ENCODE data around the gene PAWR. TPM values are rescaled to one million over a fixed set of nuclear protein-coding genes. Genes with fewer than 3 reads are reported as not detected.
A peak's percentile ranks its signal among the peaks of the same experiment; 100 is the strongest.
"Not testable (repeated sequence)": the region's sequence is repeated elsewhere in the genome, so short reads cannot be mapped to it uniquely, and the experiment has no call there.

PAWR gene
- total RNA-seq, 1 experiment from 2014 or later, result 204 TPM

GRCh38 chr12:79548610-79548924, 142.2 kb downstream of the PAWR start:
- TF ChIP-seq CTCF (IDR thresholded peaks at IDR 0.05; ENCODE audit: unreplicated experiment), result no peak
- BruUV-seq (replicated peaks), result no TSS peak
- Mint-ChIP-seq H3K27ac (ENCODE audit: unreplicated experiment) (peak overlapping the region; percentile 83), H3K36me3 (ENCODE audit: insufficient read depth, unreplicated experiment) (peaks cover 54% of the 10 kb centered on the region), H3K27me3 (ENCODE audit: unreplicated experiment) (no peaks in the 10 kb centered on the region), H3K4me3 (ENCODE audit: low read depth, unreplicated experiment) (peak overlapping the region; percentile 7), H3K4me1 (ENCODE audit: low read depth, unreplicated experiment) (peaks cover 82% of the 10 kb centered on the region), H3K9me3 (ENCODE audit: low read depth, unreplicated experiment) (peaks cover 12% of the 10 kb centered on the region)
- DNase-seq, result no peak
- CTCF ChIA-PET, result interaction anchor here (0.7 kb wide), 2 partner anchors 99 to 129 kb away, joined by 3 read pairs; no protein-coding TSS in a partner anchor
- intact Hi-C loops (cut with micrococcal nuclease; ENCODE audit: unreplicated experiment), result no loop called here

DNA sequence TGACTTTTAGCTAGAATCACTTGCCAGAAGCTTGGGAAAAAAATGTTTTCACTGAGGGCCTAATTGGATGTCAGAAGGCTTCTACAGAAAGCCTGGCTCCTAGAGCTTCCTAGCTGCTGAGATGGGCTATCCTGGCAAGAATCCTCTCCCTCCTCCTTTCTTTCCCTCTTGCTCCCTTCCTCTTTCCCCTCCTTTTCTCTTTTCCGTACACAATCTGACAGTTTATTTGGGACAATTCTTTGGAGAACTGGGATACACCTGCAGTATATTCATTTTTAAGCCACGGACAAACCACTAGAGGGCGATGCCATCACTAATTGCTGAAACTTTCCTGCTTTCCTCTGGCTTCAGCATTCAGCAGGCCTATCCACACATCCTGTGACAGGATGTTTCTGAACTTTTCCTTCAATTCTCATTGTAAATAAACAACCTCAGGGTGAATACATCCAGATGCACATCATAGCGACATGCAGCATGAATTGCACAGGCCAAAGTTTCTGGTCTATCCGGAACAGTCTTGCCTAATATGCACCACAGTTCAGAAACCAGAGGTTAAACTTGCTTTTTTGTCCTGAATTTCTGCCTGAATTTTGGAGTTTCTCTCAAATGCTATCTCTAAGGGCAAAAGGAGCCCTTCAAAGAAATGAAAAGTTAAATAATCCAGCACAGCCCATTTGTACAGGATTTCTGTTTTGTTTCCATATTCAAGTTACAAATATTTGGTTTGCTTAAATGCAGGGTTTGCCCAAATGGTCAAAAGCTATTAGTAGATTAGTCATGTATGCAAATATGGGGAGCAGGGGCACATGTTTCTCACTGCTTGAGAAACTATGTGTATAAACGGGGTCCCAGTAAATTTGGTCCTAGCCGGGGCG, 142.8 kb downstream of the PAWR start:
- peak; percentile 71 for DNase-seq
- H3K9me3 Mint-ChIP-seq (ENCODE audit: low read depth, unreplicated experiment), result peaks cover 12% of the 10 kb centered on the region
- peaks cover 88% of the 10 kb centered on the region for H3K4me1 Mint-ChIP-seq (ENCODE audit: low read depth, unreplicated experiment)
- no peaks in the 10 kb centered on the region for H3K27me3 Mint-ChIP-seq (ENCODE audit: unreplicated experiment)
- H3K36me3 Mint-ChIP-seq (ENCODE audit: insufficient read depth, unreplicated experiment), result peaks cover 54% of the 10 kb centered on the region
- TF ChIP-seq CTCF (IDR thresholded peaks at IDR 0.05; ENCODE audit: unreplicated experiment), result peak; percentile 71
- intact Hi-C loops (cut with micrococcal nuclease; ENCODE audit: unreplicated experiment), result loop anchor here (1.0 to 2.0 kb wide), 4 partner anchors 124 to 191 kb away; no protein-coding TSS in a partner anchor
- H3K4me3 Mint-ChIP-seq (ENCODE audit: low read depth, unreplicated experiment), result peak overlapping the region; percentile 7
- CTCF ChIA-PET, result interaction anchor here (0.6 to 1.5 kb wide), 13 partner anchors 11 to 1104 kb away, joined by 3 to 19 read pairs (median 4); no protein-coding TSS in a partner anchor
- TSS peak; percentile 92 for BruUV-seq (replicated peaks)
- peak overlapping the region; percentile 83 for H3K27ac Mint-ChIP-seq (ENCODE audit: unreplicated experiment)

DNA sequence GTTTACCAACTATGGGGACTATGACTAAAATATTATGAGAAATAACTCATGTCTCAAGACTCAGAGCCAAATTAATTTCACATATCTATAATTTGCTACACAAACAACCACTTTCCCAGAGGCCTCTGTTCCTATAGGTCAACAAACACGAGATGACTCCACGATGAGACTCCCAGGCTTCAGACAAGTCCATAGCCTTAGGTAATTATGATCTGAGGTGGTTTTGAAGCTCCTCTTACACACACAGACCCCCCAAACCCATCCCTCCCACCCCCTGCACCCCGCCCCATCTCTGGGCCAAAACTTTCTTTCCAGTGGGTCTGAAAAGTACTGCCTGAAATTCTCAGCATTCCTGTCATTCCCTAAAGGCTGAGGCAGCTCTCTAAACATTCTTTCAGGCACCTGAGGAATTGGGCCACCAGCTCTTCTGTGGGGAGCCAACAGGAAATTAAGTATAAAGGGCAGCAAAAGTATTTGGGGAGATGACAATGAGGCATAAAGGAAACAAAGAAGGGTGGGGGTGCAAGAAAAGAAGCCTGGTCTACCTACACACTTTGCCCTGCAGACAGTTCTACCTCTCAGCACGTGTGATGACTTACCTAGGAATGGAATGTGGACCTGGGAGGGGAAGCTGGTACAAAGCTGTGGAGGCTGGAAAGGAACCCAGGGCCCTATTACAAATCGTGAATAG, 143.6 kb downstream of the PAWR start:
- BruUV-seq (replicated peaks), result no TSS peak
- Mint-ChIP-seq H3K4me1 (ENCODE audit: low read depth, unreplicated experiment) (peaks cover 96% of the 10 kb centered on the region), H3K4me3 (ENCODE audit: low read depth, unreplicated experiment) (no peak overlapping the region), H3K27ac (ENCODE audit: unreplicated experiment) (peak overlapping the region; percentile 83), H3K9me3 (ENCODE audit: low read depth, unreplicated experiment) (peaks cover 12% of the 10 kb centered on the region), H3K36me3 (ENCODE audit: insufficient read depth, unreplicated experiment) (peaks cover 50% of the 10 kb centered on the region), H3K27me3 (ENCODE audit: unreplicated experiment) (no peaks in the 10 kb centered on the region)
- CTCF ChIA-PET, result interaction anchor here (0.6 to 1.5 kb wide), 12 partner anchors 12 to 1103 kb away, joined by 3 to 19 read pairs (median 4); no protein-coding TSS in a partner anchor
- TF ChIP-seq CTCF (IDR thresholded peaks at IDR 0.05; ENCODE audit: unreplicated experiment), result no peak
- DNase-seq, result peak; percentile 91
- intact Hi-C loops (cut with micrococcal nuclease; ENCODE audit: unreplicated experiment), result loop anchor here (1.0 to 2.0 kb wide), 4 partner anchors 123 to 192 kb away; no protein-coding TSS in a partner anchor

DNA sequence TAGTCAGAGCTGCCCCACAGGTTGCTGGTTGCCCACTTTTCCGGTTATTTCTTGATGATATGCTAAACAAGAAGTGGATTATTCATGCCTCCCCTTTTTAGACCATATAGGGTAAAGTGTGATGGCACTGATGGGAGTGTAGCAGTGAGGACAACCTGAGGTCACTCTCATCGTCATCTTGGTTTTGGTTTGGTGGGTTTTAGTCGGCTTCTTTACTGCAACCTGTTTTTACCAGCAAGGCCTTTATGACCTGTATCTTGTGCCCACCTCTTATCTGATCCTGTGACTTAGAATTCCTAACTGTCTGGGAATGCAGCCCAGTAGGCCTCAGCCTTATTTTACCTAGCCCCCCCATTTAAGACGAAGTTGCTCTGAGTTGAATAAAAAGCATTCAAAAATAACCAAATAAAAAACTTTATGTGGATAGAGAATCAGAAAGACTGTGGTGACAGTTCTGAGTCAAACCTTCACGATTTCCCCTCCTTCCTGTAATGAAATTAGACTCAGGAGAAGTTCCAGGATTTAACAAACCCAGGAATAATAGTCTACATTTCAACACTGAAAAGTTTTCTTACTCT, 144.2 kb downstream of the PAWR start:
- intact Hi-C loops (cut with micrococcal nuclease; ENCODE audit: unreplicated experiment), result loop anchor here (1.0 to 2.0 kb wide), 4 partner anchors 122 to 192 kb away; no protein-coding TSS in a partner anchor
- H3K4me3 Mint-ChIP-seq (ENCODE audit: low read depth, unreplicated experiment), result no peak overlapping the region
- H3K36me3 Mint-ChIP-seq (ENCODE audit: insufficient read depth, unreplicated experiment), result peaks cover 44% of the 10 kb centered on the region
- peak overlapping the region; percentile 83 for H3K27ac Mint-ChIP-seq (ENCODE audit: unreplicated experiment)
- TF ChIP-seq CTCF (IDR thresholded peaks at IDR 0.05; ENCODE audit: unreplicated experiment), result no peak
- CTCF ChIA-PET, result interaction anchor here (0.8 to 1.5 kb wide), 6 partner anchors 20 to 137 kb away, joined by 3 to 19 read pairs (median 5); no protein-coding TSS in a partner anchor
- H3K9me3 Mint-ChIP-seq (ENCODE audit: low read depth, unreplicated experiment), result peaks cover 9% of the 10 kb centered on the region
- DNase-seq, result peak; percentile 30
- H3K4me1 Mint-ChIP-seq (ENCODE audit: low read depth, unreplicated experiment), result peaks cover 92% of the 10 kb centered on the region
- TSS peak; percentile 79 for BruUV-seq (replicated peaks)
- no peaks in the 10 kb centered on the region for H3K27me3 Mint-ChIP-seq (ENCODE audit: unreplicated experiment)

GRCh38 chr12:79544439-79544838, 146.3 kb downstream of the PAWR start:
- H3K4me3 Mint-ChIP-seq (ENCODE audit: low read depth, unreplicated experiment); H3K27me3 Mint-ChIP-seq (ENCODE audit: unreplicated experiment); intact Hi-C loops (cut with micrococcal nuclease; ENCODE audit: unreplicated experiment); DNase-seq; BruUV-seq (replicated peaks); CTCF ChIA-PET; H3K9me3 Mint-ChIP-seq (ENCODE audit: low read depth, unreplicated experiment): not testable (repeated sequence)
- peak overlapping the region; percentile 21 for H3K27ac Mint-ChIP-seq (ENCODE audit: unreplicated experiment)
- H3K36me3 Mint-ChIP-seq (ENCODE audit: insufficient read depth, unreplicated experiment), result peaks cover 25% of the 10 kb centered on the region
- peaks cover 72% of the 10 kb centered on the region for H3K4me1 Mint-ChIP-seq (ENCODE audit: low read depth, unreplicated experiment)
